ENCODE results near the gene CUX1.

The CUX1 gene

GRCh38 chr7:102082693-102083368, 265.4 kb downstream of the CUX1 start:
- Histone ChIP-seq H3K4me3 (ENCODE audit: low read length) (no peak overlapping the region), H4K20me1 (ENCODE audit: insufficient read depth, low read length) (no peaks in the 10 kb centered on the region), H3K4me2 (ENCODE audit: low read depth, low read length) (no peak overlapping the region), H3K27ac (ENCODE audit: low read length) (no peak overlapping the region), H3K9me2 (replicated peaks; ENCODE audit: insufficient read depth, low read length) (no peaks in the 10 kb centered on the region), H2AFZ (ENCODE audit: low read length) (no peak overlapping the region), H3K79me2 (ENCODE audit: low read length) (no peaks in the 10 kb centered on the region), H3K9ac (ENCODE audit: low read length) (no peak overlapping the region), H3F3A (ENCODE audit: insufficient read depth, low read length) (no peaks in the 10 kb centered on the region), H3K4me1 (ENCODE audit: low read length) (no peaks in the 10 kb centered on the region), H3K27me3 (replicated peaks; ENCODE audit: insufficient read depth, low read length) (no peaks in the 10 kb centered on the region), H3K36me3 (replicated peaks; ENCODE audit: insufficient read depth, low read length) (no peaks in the 10 kb centered on the region), H3K9me3 (replicated peaks; ENCODE audit: insufficient read depth, low read length) (no peaks in the 10 kb centered on the region)
- TF ChIP-seq EZH2 (optimal IDR thresholded peaks at IDR 0.05; ENCODE audit: low read depth, low read length): no peak
- TF ChIP-seq CTCF (IDR thresholded peaks at IDR 0.05; ENCODE audit: low read length): no peak
- no peak for TF ChIP-seq EZH2phosphoT487 (IDR thresholded peaks at IDR 0.05; ENCODE audit: low read length)
- no peak for DNase-seq

- Histone ChIP-seq H3K27ac (ENCODE audit: low read length) (no peak overlapping the region), H3K4me1 (ENCODE audit: low read length) (no peaks in the 10 kb centered on the region), H3K27me3 (replicated peaks; ENCODE audit: insufficient read depth, low read length) (no peaks in the 10 kb centered on the region), H4K20me1 (ENCODE audit: insufficient read depth, low read length) (no peaks in the 10 kb centered on the region), H3K9me3 (replicated peaks; ENCODE audit: insufficient read depth, low read length) (no peaks in the 10 kb centered on the region), H3K9me2 (replicated peaks; ENCODE audit: insufficient read depth, low read length) (no peaks in the 10 kb centered on the region), H2AFZ (ENCODE audit: low read length) (no peak overlapping the region), H3K4me2 (ENCODE audit: low read depth, low read length) (no peak overlapping the region), H3K36me3 (replicated peaks; ENCODE audit: insufficient read depth, low read length) (no peaks in the 10 kb centered on the region), H3F3A (ENCODE audit: insufficient read depth, low read length) (no peaks in the 10 kb centered on the region), H3K79me2 (ENCODE audit: low read length) (no peaks in the 10 kb centered on the region), H3K9ac (ENCODE audit: low read length) (no peak overlapping the region), H3K4me3 (ENCODE audit: low read length) (no peak overlapping the region)
- TF ChIP-seq EZH2phosphoT487 (IDR thresholded peaks at IDR 0.05; ENCODE audit: low read length) (no peak), EZH2 (optimal IDR thresholded peaks at IDR 0.05; ENCODE audit: low read depth, low read length) (no peak), CTCF (IDR thresholded peaks at IDR 0.05; ENCODE audit: low read length) (no peak)
- DNase-seq: no peak
Measured at GRCh38 chr7:102085218-102085772, 267.9 kb downstream of the CUX1 start.

GRCh38 chr7:102089175-102090098, 272.0 kb downstream of the CUX1 start:
- Histone ChIP-seq H3K4me1 (ENCODE audit: low read length) (no peaks in the 10 kb centered on the region), H3K79me2 (ENCODE audit: low read length) (no peaks in the 10 kb centered on the region), H4K20me1 (ENCODE audit: insufficient read depth, low read length) (no peaks in the 10 kb centered on the region), H3K36me3 (replicated peaks; ENCODE audit: insufficient read depth, low read length) (no peaks in the 10 kb centered on the region), H3K4me2 (ENCODE audit: low read depth, low read length) (no peak overlapping the region), H3K27me3 (replicated peaks; ENCODE audit: insufficient read depth, low read length) (no peaks in the 10 kb centered on the region), H3K27ac (ENCODE audit: low read length) (no peak overlapping the region), H3K9me3 (replicated peaks; ENCODE audit: insufficient read depth, low read length) (no peaks in the 10 kb centered on the region), H3K9ac (ENCODE audit: low read length) (no peak overlapping the region), H2AFZ (ENCODE audit: low read length) (no peak overlapping the region), H3F3A (ENCODE audit: insufficient read depth, low read length) (no peaks in the 10 kb centered on the region), H3K4me3 (ENCODE audit: low read length) (no peak overlapping the region), H3K9me2 (replicated peaks; ENCODE audit: insufficient read depth, low read length) (no peaks in the 10 kb centered on the region)
- DNase-seq: no peak
- TF ChIP-seq EZH2 (optimal IDR thresholded peaks at IDR 0.05; ENCODE audit: low read depth, low read length): no peak
- no peak for TF ChIP-seq EZH2phosphoT487 (IDR thresholded peaks at IDR 0.05; ENCODE audit: low read length)
- TF ChIP-seq CTCF (IDR thresholded peaks at IDR 0.05; ENCODE audit: low read length): no peak

Data from MM.1S (cell line).